OCI-LY1 (cell line): ENCODE results near the gene MYO3B.
"Not testable (repeated sequence)": the region's sequence is repeated elsewhere in the genome, so short reads cannot be mapped to it uniquely, and the experiment has no call there.

Experiments
- H2AFZ ChIP-seq: fragments of 200-600 bp; sonication (generic), shearing (Covaris generic); 2 replicates; pipeline ENCODE4 v1.6.0; 2014; ENCODE audit warnings: antibody characterized with exemption, mild to moderate bottlenecking, low read length
- H3F3A ChIP-seq: fragments of 200-600 bp; sonication (generic), shearing (Covaris generic); 2 replicates; pipeline ENCODE4 v1.6.0; 2014; ENCODE audit warnings: mild to moderate bottlenecking, antibody characterized with exemption, low read length, moderate library complexity; ENCODE audit not compliant: insufficient read depth
- H3K27ac ChIP-seq: fragments of 200-600 bp; sonication (generic); 2 replicates; pipeline ENCODE4 v1.5.1; 2014; ENCODE audit warnings: low read length, mixed run types, mild to moderate bottlenecking, low read depth; ENCODE audit not compliant: poor library complexity, severe bottlenecking
- H3K27me3 ChIP-seq: fragments of 200-600 bp; sonication (generic); 2 replicates; pipeline ENCODE4 v1.6.0; 2014; ENCODE audit warnings: antibody characterized with exemption, mild to moderate bottlenecking, low read length, moderate library complexity; ENCODE audit not compliant: insufficient read depth
- H3K36me3 ChIP-seq: fragments of 200-600 bp; sonication (generic); 2 replicates; pipeline ENCODE4 v1.6.1; 2014; ENCODE audit warnings: mild to moderate bottlenecking, antibody characterized with exemption, low read length, moderate library complexity, mixed read lengths; ENCODE audit not compliant: insufficient read depth
- H3K4me1 ChIP-seq: fragments of 200-600 bp; sonication (generic); 2 replicates; pipeline ENCODE4 v1.5.1; 2014; ENCODE audit warnings: mild to moderate bottlenecking, low read length, moderate library complexity; ENCODE audit not compliant: insufficient read depth, severe bottlenecking
- H3K4me2 ChIP-seq: fragments of 200-600 bp; sonication (generic), shearing (Covaris generic); 2 replicates; pipeline ENCODE4 v1.6.1; 2014; ENCODE audit warnings: low read length
- H3K4me3 ChIP-seq: fragments of 200-600 bp; sonication (generic); 2 replicates; pipeline ENCODE4 v1.5.1; 2014; ENCODE audit warnings: low read length, low read depth, mild to moderate bottlenecking, mixed read lengths; ENCODE audit not compliant: poor library complexity, severe bottlenecking
- H3K79me2 ChIP-seq: fragments of 200-600 bp; shearing (Covaris generic); 2 replicates; pipeline ENCODE4 v1.6.1; 2016; ENCODE audit warnings: mixed run types, low read length, mixed read lengths; ENCODE audit not compliant: insufficient read depth
- H3K9ac ChIP-seq: fragments of 200-600 bp; sonication (generic), shearing (Covaris generic); 2 replicates; pipeline ENCODE4 v1.6.1; 2014; ENCODE audit warnings: mild to moderate bottlenecking, low read length, mixed read lengths
- H3K9me2 ChIP-seq: fragments of 200-600 bp; sonication (generic), shearing (Covaris generic); 2 replicates; pipeline ENCODE4 v1.6.1; 2014; ENCODE audit warnings: low read depth, mild to moderate bottlenecking, low read length, mixed read lengths
- H3K9me3 ChIP-seq: fragments of 200-600 bp; shearing (Covaris generic); 2 replicates; pipeline ENCODE4 v1.6.1; 2014; ENCODE audit warnings: low read length, mixed read lengths
- H4K20me1 ChIP-seq: fragments of 200-600 bp; sonication (generic), shearing (Covaris generic); 2 replicates; pipeline ENCODE4 v1.6.0; 2016; ENCODE audit warnings: mild to moderate bottlenecking, low read length; ENCODE audit not compliant: insufficient read depth
- EZH2 ChIP-seq: fragments of 200-600 bp; sonication (generic), shearing (Covaris generic); IDR thresholded peaks from 2 replicates; pipeline ENCODE4 v1.8.0; 2017; ENCODE audit warnings: borderline replicate concordance, mixed run types, mild to moderate bottlenecking, antibody characterized with exemption, low read length, moderate library complexity, mixed read lengths
- TF ChIP-seq, protein P1 (sequence below): fragments of 200-600 bp; sonication (generic), shearing (Covaris generic); IDR thresholded peaks from 2 replicates; pipeline ENCODE4 v1.5.1; 2017; ENCODE audit warnings: mild to moderate bottlenecking, antibody characterized with exemption, low read length, moderate library complexity, mixed read lengths

Gene MYO3B

DNA sequence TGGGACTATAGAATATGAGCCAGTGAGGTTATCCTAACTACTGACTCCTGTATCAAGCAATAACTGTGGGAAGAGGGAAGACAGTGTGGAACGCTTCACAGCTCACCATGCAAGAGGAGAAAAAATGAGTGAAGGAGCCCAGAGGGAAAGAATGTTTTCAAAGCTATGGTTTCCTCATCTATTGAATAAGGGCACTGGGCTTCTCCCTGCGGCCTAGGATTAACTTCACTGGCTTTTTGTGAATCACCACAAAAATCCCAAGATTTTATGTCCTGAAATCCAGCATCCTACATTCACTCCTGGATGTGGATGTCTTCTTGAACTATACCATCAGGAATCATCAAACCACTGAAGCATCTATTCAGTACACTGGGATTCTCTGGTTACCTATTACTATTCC, 492.7 kb downstream of the MYO3B start:
- Histone ChIP-seq H3K9me2 (no peaks in the 10 kb centered on the region), H2AFZ (no peak overlapping the region), H3K79me2 (no peaks in the 10 kb centered on the region), H3K27ac (no peak overlapping the region), H3K27me3 (no peaks in the 10 kb centered on the region), H3K36me3 (no peaks in the 10 kb centered on the region), H3K4me1 (no peaks in the 10 kb centered on the region), H4K20me1 (no peaks in the 10 kb centered on the region), H3K9ac (no peak overlapping the region), H3F3A (no peaks in the 10 kb centered on the region), H3K4me2 (no peak overlapping the region), H3K4me3 (no peak overlapping the region), H3K9me3 (no peaks in the 10 kb centered on the region)
- TF ChIP-seq EZH2 = no peak
- TF ChIP-seq, protein P1, sequence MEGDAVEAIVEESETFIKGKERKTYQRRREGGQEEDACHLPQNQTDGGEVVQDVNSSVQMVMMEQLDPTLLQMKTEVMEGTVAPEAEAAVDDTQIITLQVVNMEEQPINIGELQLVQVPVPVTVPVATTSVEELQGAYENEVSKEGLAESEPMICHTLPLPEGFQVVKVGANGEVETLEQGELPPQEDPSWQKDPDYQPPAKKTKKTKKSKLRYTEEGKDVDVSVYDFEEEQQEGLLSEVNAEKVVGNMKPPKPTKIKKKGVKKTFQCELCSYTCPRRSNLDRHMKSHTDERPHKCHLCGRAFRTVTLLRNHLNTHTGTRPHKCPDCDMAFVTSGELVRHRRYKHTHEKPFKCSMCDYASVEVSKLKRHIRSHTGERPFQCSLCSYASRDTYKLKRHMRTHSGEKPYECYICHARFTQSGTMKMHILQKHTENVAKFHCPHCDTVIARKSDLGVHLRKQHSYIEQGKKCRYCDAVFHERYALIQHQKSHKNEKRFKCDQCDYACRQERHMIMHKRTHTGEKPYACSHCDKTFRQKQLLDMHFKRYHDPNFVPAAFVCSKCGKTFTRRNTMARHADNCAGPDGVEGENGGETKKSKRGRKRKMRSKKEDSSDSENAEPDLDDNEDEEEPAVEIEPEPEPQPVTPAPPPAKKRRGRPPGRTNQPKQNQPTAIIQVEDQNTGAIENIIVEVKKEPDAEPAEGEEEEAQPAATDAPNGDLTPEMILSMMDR = no peak

GRCh38 chr2:170671079-170671478, 493.1 kb downstream of the MYO3B start:
- Histone ChIP-seq H3K9me3 (no peaks in the 10 kb centered on the region), H3K9me2 (no peaks in the 10 kb centered on the region), H3K27ac (no peak overlapping the region)

DNA sequence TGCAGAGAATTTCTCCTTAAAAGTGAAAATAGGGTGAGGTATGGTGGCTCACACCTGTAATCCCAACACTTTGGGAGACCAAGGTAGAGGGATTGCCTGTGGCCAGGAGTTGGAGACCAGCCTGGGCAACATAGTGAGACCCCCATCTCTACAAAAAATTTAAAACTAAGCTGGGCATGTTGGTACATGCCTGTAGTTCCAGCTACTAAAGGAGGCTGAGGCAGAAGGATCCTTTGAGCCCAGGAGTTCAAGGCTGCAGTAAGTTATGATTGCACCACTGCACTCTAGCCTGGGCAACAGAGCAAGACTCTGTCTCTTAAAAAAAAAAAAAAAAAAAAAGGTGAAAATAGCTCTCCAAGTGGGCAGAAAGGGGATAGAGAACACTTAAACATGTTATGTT, 496.3 kb downstream of the MYO3B start:
- H3K4me1 ChIP-seq, H3K4me3 ChIP-seq, H3K36me3 ChIP-seq, H3K9me2 ChIP-seq, H3F3A ChIP-seq, H3K27me3 ChIP-seq, H4K20me1 ChIP-seq, H3K9ac ChIP-seq, H3K79me2 ChIP-seq, H3K9me3 ChIP-seq, H3K4me2 ChIP-seq, H2AFZ ChIP-seq, H3K27ac ChIP-seq: not testable (repeated sequence)

More at GRCh38 chr2:170671079-170671478, 493.1 kb downstream of the MYO3B start:
- Histone ChIP-seq H2AFZ (no peak overlapping the region), H3K79me2 (no peaks in the 10 kb centered on the region), H3K4me3 (no peak overlapping the region), H3K9ac (no peak overlapping the region), H3K4me2 (no peak overlapping the region), H3F3A (no peaks in the 10 kb centered on the region), H4K20me1 (no peaks in the 10 kb centered on the region), H3K4me1 (no peaks in the 10 kb centered on the region), H3K27me3 (no peaks in the 10 kb centered on the region), H3K36me3 (no peaks in the 10 kb centered on the region)
- TF ChIP-seq, protein P1 = no peak
- no peak for TF ChIP-seq EZH2

GRCh38 chr2:170675701-170676100, 497.8 kb downstream of the MYO3B start:
- TF ChIP-seq, protein P1 = no peak
- TF ChIP-seq EZH2 = no peak
- H3K27me3 ChIP-seq = no peaks in the 10 kb centered on the region
- no peak overlapping the region for H3K27ac ChIP-seq
- H2AFZ ChIP-seq = no peak overlapping the region
- H3K4me2 ChIP-seq = no peak overlapping the region
- peaks cover 22% of the 10 kb centered on the region for H3K4me1 ChIP-seq
- H4K20me1 ChIP-seq = no peaks in the 10 kb centered on the region
- H3K4me3 ChIP-seq = no peak overlapping the region
- H3F3A ChIP-seq = no peaks in the 10 kb centered on the region
- no peak overlapping the region for H3K9ac ChIP-seq
- H3K79me2 ChIP-seq = no peaks in the 10 kb centered on the region
- H3K9me3 ChIP-seq = no peaks in the 10 kb centered on the region
- no peaks in the 10 kb centered on the region for H3K9me2 ChIP-seq
- H3K36me3 ChIP-seq = no peaks in the 10 kb centered on the region
